Heart left ventricle (tissue), 16 donors: Measurements from ENCODE around the gene LAMC1. TPM values are rescaled to one million over a fixed set of nuclear protein-coding genes. Genes with fewer than 3 reads are reported as not detected.

Experiments used
- ATAC-seq, 4 donors: fragments of 200-7000 bp; cut with Tn5 transposase; one replicate each; pipeline ENCODE4 v1.9.1; 2020 to 2022; ENCODE audit warnings: moderate library complexity in 4 of 4, mild to moderate bottlenecking in 3 of 4, moderate number of reproducible peaks in 1 of 4
- DNase-seq, 5 donors: peaks; one replicate each; pipeline ENCODE4 v3.0.0-alpha.2; 2020
- H3K27ac ChIP-seq, 12 donors: fragments of 200-600 bp; sonication (generic) in 4 of 12; one replicate each; pipeline versions ENCODE4 v1.5.0 to v1.8.0; 2016 to 2022; ENCODE audit warnings: mild to moderate bottlenecking in 2 of 12
- H3K27me3 ChIP-seq, 9 donors: fragments of 200-600 bp; sonication (generic) in 2 of 9; one replicate each; pipeline versions ENCODE4 v1.5.1 to v1.8.0; 2016 to 2022; ENCODE audit warnings: mild to moderate bottlenecking in 3 of 9
- H3K36me3 ChIP-seq, 9 donors: fragments of 200-600 bp; sonication (generic) in 2 of 9; one replicate each; pipeline versions ENCODE4 v1.5.0 to v1.8.0; 2018 to 2022; ENCODE audit warnings: mild to moderate bottlenecking in 2 of 9
- H3K4me1 ChIP-seq, 12 donors: fragments of 200-600 bp; sonication (generic) in 4 of 12; one replicate each; pipeline versions ENCODE4 v1.5.0 to v1.8.0; 2016 to 2022; ENCODE audit warnings: mild to moderate bottlenecking in 3 of 12
- H3K4me3 ChIP-seq, 12 donors: fragments of 200-600 bp; sonication (generic) in 4 of 12; one replicate each; pipeline versions ENCODE4 v1.5.0 to v1.8.0; 2017 to 2022; ENCODE audit warnings: mild to moderate bottlenecking in 9 of 12, moderate library complexity in 4 of 12
- H3K9me3 ChIP-seq, 12 donors: fragments of 200-600 bp; sonication (generic) in 4 of 12; one replicate each; pipeline versions ENCODE4 v1.5.0 to v1.8.0; 2016 to 2022; ENCODE audit warnings: mild to moderate bottlenecking in 1 of 12
- POLR2A ChIP-seq, 2 donors: fragments of 450-650 bp; IDR thresholded peaks; one replicate each; pipeline ENCODE4 v1.6.1; 2017; ENCODE audit warnings: antibody characterized with exemption in 2 of 2, mild to moderate bottlenecking in 2 of 2, moderate library complexity in 2 of 2
- WGBS, 4 donors: extraction: QIAGEN DNeasy Blood & Tissue Kit in 2 of 4; methylation state at CpG; one replicate each; pipeline versions ENCODE4 v1.1.5 to v1.1.7; 2013 to 2018; 5-methylcytosine and 5-hydroxymethylcytosine counted together
- intact Hi-C, 10 donors: fragments of 100-400 bp; cut with DNase I; formaldehyde crosslinking; loops; one replicate each; pipeline versions ENCODE4 v1.11.1 to v1.14.2; 2022
- polyA plus RNA-seq, 2 donors: library from polyadenylated mRNA; stranded (reverse); fragments of 200-250 nt; gene quantifications; one replicate each; pipeline ENCODE4 v1.2.3, GENCODE V29; 2013
- total RNA-seq, 9 donors: library from RNA; depleted of rRNA in 2 of 9; stranded (reverse); fragments of >200 nt in 2 of 9; fragmentation: NEBNext Ultra II Directional in 3 of 9; extraction: Animal tissue kit (Norgen Biotek cat#: 25700) in 3 of 9; gene quantifications; one replicate each; pipeline versions ENCODE4 v1.1.0 to v1.2.4, GENCODE V29; 2016 to 2023
- TF ChIP-seq, protein P1 (sequence below), 12 donors: fragments of 200-600 bp; sonication (generic) in 4 of 12; IDR thresholded peaks; one replicate each; pipeline versions ENCODE4 v1.5.0 to v1.8.0; 2018 to 2022; ENCODE audit warnings: antibody characterized with exemption in 12 of 12, mild to moderate bottlenecking in 5 of 12
- donor health status: ischemic (EF 13 %, LVEDD 7.1; RV severe dilation, severe dysfunction).
- donor health status: healthy with polysubstance abuse.
- donor health status: DM: no; HTN: yes; CAD: no.
- donor health status: DM: no; HTN: no; CAD: no.
- donor health status: ischemic (EF 25% LVEDD 6.9; RV normal size, moderate dysfunction).
- donor health status: ischemic (EF 25% LVEDD 5.7; RV mildly dilated, moderate dysfunction).
- donor health status: healthy.
- donor health status: DM: yes; HTN: yes; CAD: no.
- donor health status: ischemic (EF 35%, LVEDD 5.7; RV mildly dilated, moderate dysfunction).
- donor health status: nonischemic (EF 11% LVEDD 7.7; RV severe dilation, severe dysfunction).
- donor health status: DM: yes; HTN: yes; CAD: no.
- donor health status: PGD.
- donor health status: ischemic (EF 29% LVEDD 5.4; RV normal size, mild dysfunction).
- donor health status: nonischemic (EF 23%, LVEDD 6.1; RV moderate dilation, normal function).

Gene LAMC1
- total and polyA plus RNA-seq, 11 donors, result 22.9 to 226 (median 119) TPM

- Histone ChIP-seq H3K4me3 (no peak overlapping the region), H3K9me3 (no peaks in the 10 kb centered on the region), H3K4me1 (peaks cover 0 to 11% (median 0%) of the 10 kb centered on the region in 12 donors), H3K36me3 (no peaks in the 10 kb centered on the region), H3K27me3 (no peaks in the 10 kb centered on the region), H3K27ac (no peak overlapping the region)
- TF ChIP-seq, protein P1, sequence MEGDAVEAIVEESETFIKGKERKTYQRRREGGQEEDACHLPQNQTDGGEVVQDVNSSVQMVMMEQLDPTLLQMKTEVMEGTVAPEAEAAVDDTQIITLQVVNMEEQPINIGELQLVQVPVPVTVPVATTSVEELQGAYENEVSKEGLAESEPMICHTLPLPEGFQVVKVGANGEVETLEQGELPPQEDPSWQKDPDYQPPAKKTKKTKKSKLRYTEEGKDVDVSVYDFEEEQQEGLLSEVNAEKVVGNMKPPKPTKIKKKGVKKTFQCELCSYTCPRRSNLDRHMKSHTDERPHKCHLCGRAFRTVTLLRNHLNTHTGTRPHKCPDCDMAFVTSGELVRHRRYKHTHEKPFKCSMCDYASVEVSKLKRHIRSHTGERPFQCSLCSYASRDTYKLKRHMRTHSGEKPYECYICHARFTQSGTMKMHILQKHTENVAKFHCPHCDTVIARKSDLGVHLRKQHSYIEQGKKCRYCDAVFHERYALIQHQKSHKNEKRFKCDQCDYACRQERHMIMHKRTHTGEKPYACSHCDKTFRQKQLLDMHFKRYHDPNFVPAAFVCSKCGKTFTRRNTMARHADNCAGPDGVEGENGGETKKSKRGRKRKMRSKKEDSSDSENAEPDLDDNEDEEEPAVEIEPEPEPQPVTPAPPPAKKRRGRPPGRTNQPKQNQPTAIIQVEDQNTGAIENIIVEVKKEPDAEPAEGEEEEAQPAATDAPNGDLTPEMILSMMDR (IDR thresholded peaks at IDR 0.05), result no peak
- no peak for TF ChIP-seq POLR2A (IDR thresholded peaks at IDR 0.05)
- 85 to 91% (median 87%) methylated on average over 7 of the region's 7 CpGs for WGBS, 4 donors
- intact Hi-C loops, result no loop called here
- DNase-seq, result no peak
- peak in 1 of 4 donors; percentile 18 for ATAC-seq
Observed at GRCh38 chr1:182990413-182991144, 32.6 kb upstream of the LAMC1 start.

DNA sequence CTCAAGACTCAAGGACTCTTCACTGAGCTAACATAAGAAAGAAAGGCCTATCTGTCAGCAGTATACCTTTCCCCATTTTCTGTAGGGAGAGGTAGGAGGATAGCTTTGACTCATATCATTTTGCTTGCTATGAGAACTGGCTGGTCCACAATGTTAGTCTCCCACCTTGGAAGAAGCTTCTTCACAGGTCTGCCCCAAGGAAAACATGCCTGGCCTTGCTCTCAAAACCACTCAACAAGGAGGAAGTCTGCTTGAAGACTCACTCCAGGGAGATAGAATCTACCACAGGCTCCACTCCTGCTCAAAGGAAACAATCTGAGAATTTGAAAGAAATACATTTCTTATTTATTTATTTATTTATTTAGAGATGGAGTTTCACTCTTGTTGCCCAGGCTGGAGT, 29.5 kb upstream of the LAMC1 start:
- Histone ChIP-seq H3K27ac (no peak overlapping the region), H3K4me1 (no peaks in the 10 kb centered on the region), H3K27me3 (no peaks in the 10 kb centered on the region), H3K4me3 (no peak overlapping the region), H3K36me3 (no peaks in the 10 kb centered on the region), H3K9me3 (no peaks in the 10 kb centered on the region)
- intact Hi-C loops, result no loop called here
- no peak for TF ChIP-seq POLR2A (IDR thresholded peaks at IDR 0.05)
- TF ChIP-seq, protein P1 (IDR thresholded peaks at IDR 0.05), result no peak
- no peak for ATAC-seq
- no peak for DNase-seq

DNA sequence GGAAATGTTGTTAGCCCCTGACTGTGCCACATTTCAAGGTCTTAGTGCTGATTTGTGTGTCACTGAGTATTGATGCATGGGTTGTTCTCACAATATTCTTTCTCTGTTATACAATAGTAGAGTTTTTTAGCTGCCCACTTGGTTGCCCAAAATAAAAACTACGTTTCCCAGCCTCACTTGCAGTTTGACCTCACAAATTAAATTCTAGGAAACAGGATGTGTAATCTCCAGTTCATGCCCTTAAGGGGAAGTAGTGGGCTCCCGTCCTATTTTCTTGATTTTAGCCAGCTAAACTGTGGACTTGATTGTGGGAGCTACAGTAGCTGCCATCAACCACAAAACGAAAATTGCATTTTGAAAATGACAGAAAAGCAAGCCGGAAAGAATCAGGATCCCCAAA, 27.3 kb upstream of the LAMC1 start:
- Histone ChIP-seq H3K36me3 (no peaks in the 10 kb centered on the region), H3K27me3 (no peaks in the 10 kb centered on the region), H3K9me3 (no peaks in the 10 kb centered on the region), H3K4me1 (peaks cover 0 to 11% (median 0%) of the 10 kb centered on the region in 12 donors), H3K27ac (no peak overlapping the region), H3K4me3 (no peak overlapping the region)
- 56 to 67% (median 57%) methylated on average over 4 of the region's 4 CpGs for WGBS, 4 donors
- no peak for ATAC-seq
- TF ChIP-seq, protein P1 (IDR thresholded peaks at IDR 0.05), result no peak
- TF ChIP-seq POLR2A (IDR thresholded peaks at IDR 0.05), result no peak
- intact Hi-C loops, result no loop called here
- no peak for DNase-seq

DNA sequence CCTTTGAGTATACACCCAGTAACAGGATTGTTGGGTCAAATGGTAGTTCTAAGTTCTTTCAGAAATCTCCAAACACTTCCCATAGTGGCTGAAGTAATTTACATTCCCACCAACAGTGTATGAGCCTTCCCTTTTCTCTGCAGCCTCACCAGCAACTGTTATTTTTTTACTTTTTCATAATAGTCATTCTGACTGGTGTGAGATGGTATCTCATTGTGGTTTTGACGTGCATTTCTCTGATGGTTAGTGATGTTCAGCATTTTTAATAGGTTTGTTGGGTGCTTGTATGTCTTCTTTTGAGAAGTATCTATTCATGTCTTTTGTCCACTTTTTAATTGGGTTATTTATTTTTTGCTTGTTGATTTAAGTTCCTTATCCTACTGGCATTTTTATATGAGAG, 26.4 kb upstream of the LAMC1 start:
- Histone ChIP-seq H3K4me3 (no peak overlapping the region), H3K27me3 (no peaks in the 10 kb centered on the region), H3K36me3 (no peaks in the 10 kb centered on the region), H3K9me3 (no peaks in the 10 kb centered on the region), H3K4me1 (peaks cover 0 to 15% (median under 1%) of the 10 kb centered on the region in 12 donors), H3K27ac (no peak overlapping the region)
- intact Hi-C loops, result no loop called here
- ATAC-seq (no peak), DNase-seq (no peak)
- 82 to 85% (median 84%) methylated on average over 1 of the region's 1 CpG for WGBS, 4 donors
- no peak for TF ChIP-seq POLR2A (IDR thresholded peaks at IDR 0.05)
- TF ChIP-seq, protein P1 (IDR thresholded peaks at IDR 0.05), result no peak
